CD4-positive, alpha-beta T cell treated with Interferon alpha-2 for 1 hour (primary cell): ENCODE results near the gene PACRG.

Experiments used
- DNase-seq, 2 donors: peaks; one replicate each; pipeline ENCODE4 v3.0.0-alpha.2; 2020 to 2022

PACRG gene

DNA sequence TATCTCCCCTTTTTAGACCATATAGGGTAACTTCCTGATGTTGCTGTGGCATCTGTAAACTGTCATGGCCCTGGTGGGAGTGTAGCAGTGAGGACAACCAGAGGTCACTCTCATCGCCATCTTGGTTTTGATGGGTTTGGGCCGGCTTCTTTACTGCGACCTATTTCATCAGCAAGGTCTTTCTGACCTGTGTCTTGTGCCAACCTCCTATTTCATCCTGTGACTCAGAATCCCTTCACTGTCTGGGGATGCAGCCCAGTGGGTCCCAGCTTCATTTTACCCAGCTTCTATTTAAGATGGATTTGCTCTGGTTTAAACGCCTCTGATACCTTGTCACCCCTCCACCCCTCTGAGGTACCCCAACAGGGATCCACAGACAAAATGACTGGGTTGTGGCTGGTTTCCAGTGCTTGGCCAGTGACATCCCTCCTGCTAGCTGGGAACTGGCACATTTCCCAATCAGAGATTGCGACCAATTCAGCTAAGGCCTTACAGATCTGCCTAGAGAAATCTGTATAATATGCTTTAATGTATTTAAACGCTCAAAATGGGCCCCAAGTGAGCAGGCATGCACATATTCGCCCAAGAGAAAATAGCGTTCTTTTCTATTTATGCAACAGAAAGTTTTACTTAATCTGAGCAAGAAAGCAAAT lies 371.2 kb downstream of the PACRG start:
- DNase-seq, result no peak

DNA sequence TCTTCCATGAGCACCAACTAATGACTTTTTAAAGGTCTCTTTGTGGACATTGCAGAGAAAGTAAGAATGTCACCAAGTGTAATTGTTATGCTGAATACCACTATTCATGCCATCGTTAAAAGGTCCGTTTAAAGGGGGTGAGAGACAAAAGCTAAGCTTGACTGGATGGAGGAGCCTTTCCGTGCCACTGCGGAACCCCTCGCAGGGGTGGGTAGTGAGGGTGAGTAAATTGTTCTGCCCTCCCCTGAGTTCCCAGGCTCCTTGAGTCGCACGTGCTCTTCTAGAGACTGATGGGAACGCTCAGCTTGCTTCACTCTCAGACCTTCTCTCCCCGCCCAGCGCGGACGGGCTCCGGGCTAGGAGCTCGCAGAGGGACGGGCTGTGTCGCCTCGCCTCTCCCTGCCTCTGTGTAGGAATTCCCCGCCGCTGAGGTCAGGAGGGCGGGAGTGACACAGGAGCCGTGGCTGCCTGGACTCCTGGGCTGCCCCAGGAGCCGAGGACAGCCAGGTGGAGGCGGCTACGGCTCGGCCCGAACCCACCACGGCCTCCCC lies 371.9 kb downstream of the PACRG start:
- DNase-seq, result no peak

DNA sequence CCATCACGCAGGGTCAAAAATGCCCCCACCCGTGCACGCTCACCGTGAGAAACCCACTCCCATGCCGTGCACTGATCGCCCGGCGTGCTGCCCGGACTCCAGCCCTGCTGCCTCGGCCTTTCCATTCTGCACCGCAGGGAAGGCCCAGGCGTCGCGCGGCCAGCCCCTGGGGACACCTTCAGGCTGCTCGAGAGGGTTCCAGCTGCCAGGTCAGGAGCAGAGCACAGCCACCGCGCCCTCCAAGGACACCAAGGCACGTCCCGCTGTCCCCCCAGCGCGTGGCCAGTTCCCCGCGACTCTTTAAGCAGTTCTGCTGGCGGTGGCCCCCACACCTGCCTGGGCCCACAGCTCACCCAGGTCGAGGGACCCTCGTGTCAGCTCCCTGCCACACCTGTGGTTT lies 372.5 kb downstream of the PACRG start:
- DNase-seq, result no peak

DNA sequence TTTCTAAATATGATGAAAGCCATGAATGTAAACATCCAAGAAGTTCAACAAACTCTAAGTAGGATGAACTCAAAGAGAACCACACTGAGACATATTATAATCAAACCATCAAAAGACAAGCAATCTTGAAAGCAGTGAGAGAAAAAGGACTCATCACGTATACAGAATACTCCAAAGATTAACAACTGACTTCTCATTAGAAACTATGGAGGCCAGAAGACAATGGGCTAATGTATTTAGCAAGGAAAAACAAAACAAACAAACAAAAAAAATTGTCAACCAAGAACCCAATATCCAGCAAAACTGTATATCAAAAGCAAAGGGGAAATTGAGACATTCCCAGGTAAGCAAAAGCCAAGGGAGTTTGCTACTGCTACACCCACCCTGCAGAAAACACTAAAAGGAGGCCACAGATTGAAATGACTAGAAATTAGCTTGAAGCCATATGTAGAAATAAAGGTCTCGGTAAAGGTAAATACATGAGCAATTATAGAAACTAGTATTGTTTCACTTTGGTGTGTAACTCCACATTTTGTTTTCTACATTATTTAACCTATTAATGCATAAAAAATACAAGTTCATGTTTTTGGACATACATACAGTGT lies 385.7 kb downstream of the PACRG start:
- no peak for DNase-seq

DNA sequence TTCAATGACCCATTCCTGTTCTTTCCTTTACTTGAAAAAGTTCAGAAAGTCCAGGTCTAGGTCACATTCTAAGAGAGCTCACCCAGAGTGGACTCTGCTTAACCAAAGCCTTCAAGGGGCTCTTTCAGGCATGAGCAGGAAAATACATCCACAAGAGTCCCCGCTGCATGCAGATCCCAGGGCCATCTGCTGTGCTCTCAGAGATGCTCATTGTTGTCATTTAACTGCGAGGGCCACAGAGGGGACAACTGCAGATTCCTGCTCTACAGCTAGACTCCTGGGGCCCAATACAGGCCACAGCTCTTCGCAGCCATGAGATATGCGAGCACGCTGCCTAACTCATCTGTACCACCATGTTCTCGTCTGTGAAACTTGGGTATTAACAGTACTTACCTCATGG lies 391.2 kb downstream of the PACRG start:
- DNase-seq, result no peak

DNA sequence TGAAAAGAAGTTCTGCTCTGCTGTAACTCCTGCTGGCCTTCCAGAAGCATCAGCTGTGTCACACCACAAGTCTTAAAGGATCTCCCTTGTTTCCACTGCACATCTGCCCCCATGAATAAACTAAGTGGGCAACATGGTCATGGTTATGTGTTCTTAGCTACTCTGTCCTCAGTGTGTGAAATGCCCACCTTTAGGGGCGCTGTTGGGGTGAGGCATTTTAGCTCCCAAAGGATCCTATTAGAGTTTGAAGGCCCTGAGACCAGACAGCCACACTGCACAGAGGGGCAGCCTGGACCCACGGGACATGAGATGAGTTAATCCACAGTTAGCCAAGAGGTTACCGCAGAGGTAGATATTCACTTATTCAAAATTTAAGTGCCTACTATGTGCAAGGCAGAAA lies 392.4 kb downstream of the PACRG start:
- DNase-seq, result no peak

DNA sequence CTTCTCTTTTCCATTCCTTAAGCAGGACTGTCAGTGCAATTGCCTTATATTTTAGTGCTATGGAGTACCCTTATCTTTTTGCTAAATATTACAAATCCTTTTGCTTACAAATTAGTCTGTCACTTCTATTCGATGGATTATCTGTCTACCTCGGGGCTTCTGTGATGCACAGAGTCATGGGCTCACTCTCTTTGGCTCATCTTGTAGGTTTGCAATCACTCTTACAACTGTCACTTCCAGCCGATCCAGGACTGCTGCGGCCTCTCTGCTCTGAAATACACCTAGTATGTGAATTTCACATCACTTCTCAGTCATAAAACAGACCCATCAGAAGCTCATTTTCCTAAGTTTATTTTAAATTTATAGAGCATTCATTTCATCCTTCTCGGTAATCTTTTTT lies 393.5 kb downstream of the PACRG start:
- DNase-seq, result no peak

DNA sequence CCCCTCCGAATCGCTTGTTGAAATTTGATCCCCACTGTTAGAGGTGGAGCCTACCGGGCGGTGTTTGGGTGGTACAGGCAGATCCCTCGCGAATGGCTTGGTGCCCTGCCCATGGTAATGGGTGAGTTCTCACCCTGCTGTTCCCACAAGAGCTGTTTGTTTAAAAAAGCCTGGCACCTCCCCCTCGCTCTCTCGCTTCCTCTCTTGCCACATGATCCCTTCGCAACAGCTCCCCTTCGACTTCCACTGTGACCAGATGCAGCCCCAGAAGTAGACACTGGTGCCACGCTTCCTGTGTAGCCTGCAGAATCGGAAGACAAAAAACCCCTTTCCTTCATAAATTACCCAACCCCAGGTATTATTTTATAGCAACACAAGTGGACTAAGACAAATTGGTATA lies 394.6 kb downstream of the PACRG start:
- no peak for DNase-seq

DNA sequence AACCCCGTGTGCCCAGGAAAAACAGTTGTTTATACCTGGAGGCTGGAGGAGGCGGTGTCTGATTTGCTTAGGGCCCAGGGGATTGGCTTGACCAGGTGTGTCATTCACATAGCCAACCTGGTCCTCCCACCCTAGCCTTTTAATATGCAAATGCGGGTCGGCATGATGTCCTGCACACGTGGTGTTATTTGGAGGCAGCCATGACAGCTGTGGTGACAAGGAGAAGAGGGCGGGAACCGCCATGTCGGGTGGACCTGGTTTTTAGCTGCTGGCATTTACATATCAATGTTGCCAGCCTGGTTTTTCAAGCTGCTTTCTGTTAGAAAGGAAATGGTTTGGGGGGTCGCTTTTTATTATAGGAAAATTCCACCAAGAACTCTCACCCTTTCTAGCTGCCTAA lies 395.3 kb downstream of the PACRG start:
- DNase-seq, result no peak

DNA sequence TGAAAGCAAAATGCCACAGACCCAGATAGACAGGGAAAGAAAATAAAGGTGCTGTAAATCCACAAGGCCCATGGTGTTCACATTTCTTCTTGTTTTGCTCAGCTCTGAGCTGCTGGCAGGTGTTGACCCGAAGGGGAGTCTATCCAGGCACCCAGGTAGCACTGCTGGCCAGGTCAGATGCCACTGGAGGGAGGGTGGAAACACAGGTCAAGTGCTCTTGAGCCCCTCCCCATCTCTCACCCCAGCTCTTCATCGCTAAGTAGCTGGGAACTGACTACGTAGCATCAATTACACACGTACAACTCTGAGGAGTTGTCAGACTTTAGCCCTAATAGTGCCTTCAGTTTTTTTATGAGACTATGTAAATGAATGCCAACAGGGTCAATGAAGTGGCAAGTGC lies 399.0 kb downstream of the PACRG start:
- DNase-seq, result no peak

DNA sequence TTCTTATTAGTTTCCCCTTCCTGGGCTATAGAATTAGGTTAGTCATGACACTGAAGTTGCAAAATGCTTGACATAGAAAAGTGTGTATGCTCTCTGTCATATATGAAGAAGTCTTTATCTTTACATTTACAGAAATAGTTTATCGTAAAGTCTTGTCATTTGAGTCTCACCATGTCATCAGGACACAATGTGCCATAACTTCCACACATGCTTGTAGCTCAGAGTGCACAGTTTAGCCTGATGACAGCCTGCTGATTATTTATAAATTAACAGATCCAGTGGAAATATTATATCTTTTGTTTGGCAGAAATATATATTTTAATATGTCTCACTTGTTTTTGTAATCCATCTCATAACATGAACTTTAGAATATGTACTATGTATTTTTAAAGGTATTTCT lies 399.8 kb downstream of the PACRG start:
- DNase-seq, result no peak

DNA sequence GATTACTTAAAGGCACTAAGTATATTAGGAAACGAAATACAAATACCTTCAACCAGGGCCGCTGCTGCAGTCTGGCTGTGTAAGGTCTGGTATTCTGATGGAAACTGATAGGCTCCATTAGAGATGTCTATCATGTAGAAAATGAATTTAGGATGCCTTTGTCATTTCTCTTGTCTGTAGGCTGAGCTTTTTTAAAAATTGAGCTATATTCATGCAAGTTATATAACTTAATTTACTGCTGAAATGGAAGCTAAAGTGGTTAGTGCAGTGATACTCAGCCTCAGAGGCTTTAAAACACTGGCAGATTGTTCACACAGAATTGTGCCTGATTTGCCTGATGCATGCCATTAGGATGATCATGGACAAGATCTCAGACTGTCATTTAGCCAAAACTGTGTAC lies 400.6 kb downstream of the PACRG start:
- DNase-seq, result no peak

DNA sequence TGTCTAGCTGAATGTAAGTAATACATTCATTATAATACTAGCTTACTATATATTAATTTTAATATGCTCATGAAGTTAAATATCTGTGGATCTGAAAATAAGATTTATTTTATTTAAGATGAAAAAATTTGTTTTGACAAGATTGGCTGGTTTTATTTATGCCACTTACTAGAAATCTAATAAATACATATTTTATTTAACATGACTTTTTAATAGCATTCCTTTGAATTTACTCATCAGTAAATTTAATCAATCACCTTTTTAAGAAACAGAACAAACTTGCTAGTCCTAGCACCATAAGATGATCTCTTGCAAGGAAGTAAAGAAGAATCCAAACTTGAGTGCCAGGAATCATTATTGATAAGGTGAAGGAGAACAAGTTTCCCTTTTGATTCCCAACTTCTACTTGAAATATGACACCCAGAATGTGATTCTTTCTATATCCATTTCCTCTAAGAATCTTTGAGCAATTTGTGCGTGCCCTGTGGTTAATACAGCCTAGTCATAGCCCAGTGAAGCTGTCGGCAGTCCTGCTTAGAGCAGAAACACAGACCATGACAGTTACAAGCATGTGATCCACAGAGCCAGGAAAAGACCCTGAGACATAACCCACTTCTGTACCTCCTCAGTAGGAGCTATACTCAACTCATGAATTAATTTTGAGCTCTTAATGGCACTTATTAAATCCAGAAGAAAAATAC lies 404.4 kb downstream of the PACRG start:
- DNase-seq, result no peak

DNA sequence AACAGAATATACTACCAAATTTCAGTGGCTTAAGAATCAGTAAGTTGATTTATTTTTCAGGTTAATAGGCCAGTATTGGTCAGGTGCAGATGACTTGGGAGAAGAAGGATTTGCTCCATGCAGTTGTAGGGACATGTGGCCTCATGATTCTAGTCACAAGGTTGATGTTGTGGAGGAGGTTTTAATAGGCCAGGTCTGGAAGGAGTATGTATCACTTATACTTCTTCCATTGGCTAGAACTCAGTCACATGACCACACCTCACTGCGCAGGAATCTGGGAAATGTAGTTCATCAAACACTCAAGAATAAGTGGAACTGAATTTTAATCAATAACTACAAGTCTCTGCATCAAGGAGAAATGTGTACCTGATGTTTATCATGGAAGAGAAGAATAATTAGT lies 405.2 kb downstream of the PACRG start:
- DNase-seq, result no peak

DNA sequence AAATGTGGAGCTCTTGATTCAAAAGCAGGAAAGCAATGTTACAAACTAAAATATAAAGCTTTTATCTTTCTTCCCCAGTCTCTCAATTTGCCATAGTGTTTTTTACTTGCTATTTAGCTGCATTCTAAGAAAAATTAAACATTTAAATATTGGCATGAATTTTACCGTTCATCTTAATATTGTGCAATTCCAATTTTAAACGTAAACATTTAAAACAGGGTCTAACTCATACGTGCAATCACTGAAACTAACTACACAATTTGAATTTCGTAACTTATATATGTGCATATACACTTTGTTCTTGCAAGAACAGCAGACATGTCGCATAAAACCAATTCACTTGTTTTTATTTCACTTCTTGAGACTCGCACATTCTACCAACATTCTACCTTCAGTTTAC lies 405.9 kb downstream of the PACRG start:
- no peak for DNase-seq

DNA sequence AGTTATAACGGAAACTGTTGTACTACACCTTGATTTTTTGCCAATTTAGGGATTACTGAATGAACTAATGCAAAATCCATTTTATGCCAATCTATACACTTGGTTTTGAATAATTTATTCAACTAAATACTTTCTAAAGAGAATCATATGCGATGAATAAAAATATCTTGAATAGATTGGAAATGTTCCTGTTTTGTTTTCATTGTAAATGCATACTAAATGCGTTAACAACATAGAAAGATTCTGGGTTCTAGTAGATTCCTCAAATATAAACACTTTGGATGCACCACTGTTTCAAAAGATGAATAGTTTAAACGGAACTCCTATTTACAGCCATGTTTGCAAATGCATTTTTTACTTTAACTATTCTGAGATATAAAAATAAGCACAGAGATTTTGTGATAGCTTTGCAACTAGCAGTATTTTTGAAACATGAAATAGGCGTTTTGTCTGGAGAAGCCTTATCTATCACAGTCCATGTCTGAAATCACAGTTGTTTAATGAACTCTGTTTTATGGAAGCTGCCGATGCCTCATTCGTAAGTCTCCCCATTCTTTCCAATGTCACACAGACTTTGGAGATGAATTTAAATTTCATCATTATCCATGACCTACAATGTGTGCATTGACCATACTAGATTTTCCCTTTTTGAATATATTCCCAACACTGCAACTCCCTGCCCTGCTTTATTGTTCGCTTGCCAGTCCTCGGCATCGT lies 409.1 kb downstream of the PACRG start:
- no peak for DNase-seq

DNA sequence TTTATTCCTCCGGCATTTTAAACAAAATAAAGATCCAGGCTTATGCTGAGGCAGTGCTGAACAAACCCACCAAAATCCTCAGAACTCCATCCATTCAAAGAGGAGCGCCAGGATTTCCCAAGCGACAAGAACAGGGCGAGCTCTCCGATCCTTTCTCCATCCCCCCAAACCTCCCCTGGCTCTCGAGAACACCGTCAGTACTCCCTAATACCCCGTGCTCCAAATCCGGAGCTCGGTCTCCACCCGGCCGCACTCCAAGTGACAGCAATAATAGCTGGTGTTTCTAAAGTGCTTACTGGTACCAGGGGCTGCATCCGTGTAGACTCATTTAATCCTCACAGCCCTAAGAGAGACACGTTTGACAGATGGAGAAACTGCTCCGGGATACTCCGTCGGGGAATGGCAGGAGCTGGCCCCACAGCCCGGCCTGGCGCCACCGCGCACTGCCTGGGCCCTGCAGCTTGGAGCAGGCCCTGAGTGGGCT lies 409.7 kb downstream of the PACRG start:
- no peak for DNase-seq

DNA sequence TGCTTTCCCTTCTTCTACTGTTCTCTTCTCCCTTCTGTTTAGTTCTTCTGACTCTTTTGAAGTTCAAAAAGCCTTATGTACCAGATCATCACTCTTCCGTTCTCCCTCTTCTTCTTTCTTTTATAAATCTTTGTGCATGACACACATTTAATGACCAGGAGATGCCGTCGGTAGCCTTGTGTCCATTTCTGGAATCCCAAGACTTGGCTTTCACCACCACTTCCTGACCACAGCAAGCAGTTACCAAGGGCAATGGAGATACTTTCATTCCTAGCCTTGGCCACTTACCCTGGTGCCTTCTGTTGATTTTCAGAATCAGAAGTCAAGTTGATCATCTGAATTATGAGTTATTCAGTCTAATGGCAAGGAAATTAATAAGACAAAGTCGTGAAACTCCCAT lies 418.3 kb downstream of the PACRG start:
- DNase-seq, result no peak

DNA sequence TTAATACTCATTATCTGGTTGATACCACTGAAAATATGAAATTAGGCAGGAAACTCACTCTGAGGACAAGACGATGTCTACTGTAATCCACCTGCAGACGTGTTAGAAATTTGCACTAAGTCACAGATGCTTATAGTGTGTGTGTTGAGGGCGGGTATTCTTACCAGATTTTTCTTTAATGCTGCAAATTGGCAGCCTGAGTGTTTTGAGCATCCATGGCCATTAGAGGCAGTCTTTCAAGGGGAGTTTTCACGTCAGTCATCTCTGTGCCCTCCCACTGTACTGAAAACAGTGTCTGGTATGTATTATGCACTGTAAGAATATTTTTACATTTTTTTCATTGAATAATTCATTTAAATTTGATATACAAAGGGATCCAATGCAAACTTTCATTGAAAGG lies 420.2 kb downstream of the PACRG start:
- no peak for DNase-seq

DNA sequence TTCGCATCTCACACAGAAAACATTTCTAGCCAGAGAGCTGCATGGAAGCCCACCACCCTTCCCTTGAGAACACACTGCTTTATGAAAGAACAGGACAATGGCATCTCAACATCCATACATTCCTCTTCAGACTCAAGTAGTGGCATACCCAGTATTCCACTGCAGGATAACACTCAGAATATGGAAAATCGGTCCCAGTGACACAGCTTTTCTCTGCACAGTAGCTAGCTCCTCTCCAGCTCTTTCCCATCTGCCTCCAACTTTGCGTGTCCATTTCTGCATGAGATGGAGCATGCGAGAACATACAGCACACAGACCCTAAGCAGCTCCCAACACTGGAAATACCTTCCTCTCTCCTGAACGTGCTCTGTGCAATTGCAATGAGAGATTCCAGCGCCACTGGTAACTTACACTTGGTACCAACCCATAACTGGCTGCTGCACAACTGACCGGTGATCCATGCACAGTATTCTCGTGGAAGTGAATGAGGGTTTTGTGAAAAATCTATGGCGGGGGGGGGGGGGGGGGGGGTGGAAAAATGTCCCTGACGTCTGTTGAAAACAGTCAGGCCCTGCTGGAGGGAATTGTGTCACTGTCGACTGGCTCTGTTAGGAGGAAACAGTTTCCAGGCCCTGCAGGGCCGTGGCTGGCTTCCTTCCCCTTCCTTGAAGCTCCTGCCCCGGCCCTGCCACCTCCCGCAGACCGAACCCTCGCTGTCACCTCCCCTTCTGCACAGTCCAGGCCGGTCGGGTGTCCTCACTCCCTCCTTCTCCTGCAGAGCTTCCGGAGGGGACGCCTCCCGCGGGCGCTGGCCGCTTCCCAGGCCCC lies 420.9 kb downstream of the PACRG start:
- DNase-seq, result no peak

DNA sequence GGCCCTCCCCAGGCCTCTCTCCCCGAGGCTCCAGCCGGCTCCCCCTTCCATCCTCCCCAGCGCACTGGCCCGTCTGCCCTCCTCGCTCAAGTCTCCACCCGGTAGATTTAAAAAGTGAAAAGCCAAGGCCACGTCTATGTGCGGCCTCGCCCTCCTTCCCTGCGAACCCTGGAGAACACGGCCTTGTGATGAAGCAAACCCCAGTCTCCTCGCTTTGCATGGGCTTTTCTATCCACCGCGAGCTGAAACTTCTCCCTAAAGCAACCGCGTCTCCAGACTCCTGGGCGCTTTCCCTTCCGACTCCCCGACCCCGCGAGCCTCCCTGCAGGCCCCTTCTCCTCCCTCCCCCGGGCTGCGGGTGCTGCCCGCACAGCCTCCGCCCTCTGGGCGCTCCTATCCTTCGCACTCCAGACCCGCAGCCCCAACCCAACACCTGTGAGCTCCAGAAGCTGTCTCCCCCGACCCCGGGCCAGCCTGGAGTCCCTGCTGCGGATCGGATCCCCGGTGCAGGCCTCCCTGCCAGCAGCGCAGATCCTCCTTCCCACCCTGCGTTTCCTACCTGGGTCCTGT lies 421.6 kb downstream of the PACRG start:
- DNase-seq, result no peak

DNA sequence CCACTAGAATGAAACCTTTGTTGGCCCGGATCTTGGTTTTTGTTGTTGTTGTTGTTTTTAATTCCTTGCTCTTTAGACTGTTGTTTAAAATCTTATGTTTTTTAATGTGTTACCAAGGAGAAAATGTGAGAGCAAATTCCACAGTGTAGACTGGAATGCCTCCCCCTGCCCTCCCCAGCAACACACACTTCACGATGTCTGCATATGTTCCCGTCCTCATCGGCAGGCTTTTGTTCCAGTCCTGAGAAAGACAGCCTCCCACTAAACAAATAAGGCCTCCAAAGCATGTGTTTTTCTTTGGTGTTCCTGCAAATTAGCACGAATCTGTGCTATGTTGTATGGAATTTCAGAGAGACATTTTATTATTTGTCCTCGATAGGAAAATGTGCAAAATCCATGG lies 423.4 kb downstream of the PACRG start:
- DNase-seq, result no peak
